C4-2B (cell line): Measurements from ENCODE around the gene FHIT.

Source experiments
- CTCF ChIP-seq: fragments of 450-650 bp; conservative IDR thresholded peaks from 2 replicates; pipeline ENCODE4 v1.5.1; 2017; ENCODE audit warnings: mild to moderate bottlenecking
- ZFX ChIP-seq: fragments of 450-650 bp; IDR thresholded peaks from 2 replicates; pipeline ENCODE4 v1.6.1; 2017

GRCh38 chr3:60313231-60313798, 937.9 kb downstream of the FHIT start:
- TF ChIP-seq CTCF (no peak), ZFX (no peak)
